Neural cell (in vitro differentiated cells): ENCODE results near the gene FCER2. TPM values are rescaled to one million over a fixed set of nuclear protein-coding genes. Genes with fewer than 3 reads are reported as not detected.
"Not testable (repeated sequence)": the region's sequence is repeated elsewhere in the genome, so short reads cannot be mapped to it uniquely, and the experiment has no call there.

Experiments used
- H2AFZ ChIP-seq: fragments of 200-600, 300-800 bp; sonication (generic), shearing (Covaris generic); 2 replicates; pipeline ENCODE4 v1.6.0; 2014; ENCODE audit warnings: low read depth, mild to moderate bottlenecking, antibody characterized with exemption, low read length, moderate library complexity
- H3F3A ChIP-seq: fragments of 200-600 bp; shearing (Covaris generic); 2 replicates; pipeline ENCODE4 v1.6.1; 2016; ENCODE audit warnings: mild to moderate bottlenecking, moderate library complexity, mixed read lengths, antibody characterized with exemption, low read length; ENCODE audit not compliant: insufficient read depth, poor library complexity, severe bottlenecking
- H3K27ac ChIP-seq: fragments of 200-600, 300-800 bp; sonication (generic), shearing (Covaris generic); 2 replicates; pipeline ENCODE4 v1.5.1; 2014; ENCODE audit warnings: mild to moderate bottlenecking, low read length, moderate library complexity
- H3K27me3 ChIP-seq: fragments of 300-800, 200-600 bp; sonication (generic), shearing (Covaris generic); 2 replicates; pipeline ENCODE4 v1.6.0; 2014; ENCODE audit warnings: mild to moderate bottlenecking, low read depth, low read length, moderate library complexity; ENCODE audit not compliant: insufficient read depth
- H3K36me3 ChIP-seq: fragments of 300-800, 200-600 bp; sonication (generic), shearing (Covaris generic); 2 replicates; pipeline ENCODE4 v1.5.1; 2014; ENCODE audit warnings: mild to moderate bottlenecking, antibody characterized with exemption, low read length, moderate library complexity; ENCODE audit not compliant: insufficient read depth
- H3K4me2 ChIP-seq: fragments of 300-800, 200-600 bp; sonication (generic), shearing (Covaris generic); 2 replicates; pipeline ENCODE4 v1.6.0; 2014; ENCODE audit warnings: mild to moderate bottlenecking, low read length
- H3K4me3 ChIP-seq: fragments of 300-800, 200-600 bp; sonication (generic), shearing (Covaris generic); 2 replicates; pipeline ENCODE4 v1.5.1; 2014; ENCODE audit warnings: mild to moderate bottlenecking, low read length, moderate library complexity
- H3K79me2 ChIP-seq: fragments of 200-600 bp; shearing (Covaris generic); replicated peaks from 2 replicates; pipeline ENCODE4 v1.6.0; 2014; ENCODE audit warnings: mild to moderate bottlenecking, low read length, moderate library complexity; ENCODE audit not compliant: insufficient read depth
- H3K9ac ChIP-seq: fragments of 300-800, 200-600 bp; sonication (generic), shearing (Covaris generic); 2 replicates; pipeline ENCODE4 v1.6.1; 2016; ENCODE audit warnings: mild to moderate bottlenecking, low read length, mixed read lengths
- H3K9me2 ChIP-seq: fragments of 200-600 bp; shearing (Covaris generic); 2 replicates; pipeline ENCODE4 v1.6.1; 2016; ENCODE audit warnings: mild to moderate bottlenecking, low read length, mixed read lengths; ENCODE audit not compliant: insufficient read depth
- H3K9me3 ChIP-seq: fragments of 200-600, 300-800 bp; sonication (generic), shearing (Covaris generic); 2 replicates; pipeline ENCODE4 v1.6.1; 2016; ENCODE audit warnings: mild to moderate bottlenecking, mixed run types, low read length, moderate library complexity, mixed read lengths
- H4K20me1 ChIP-seq: fragments of 200-600 bp; shearing (Covaris generic); 2 replicates; pipeline ENCODE4 v1.6.1; 2016; ENCODE audit warnings: mild to moderate bottlenecking, mixed run types; ENCODE audit not compliant: insufficient read depth
- CTCF ChIP-seq: fragments of 450-650 bp; IDR thresholded peaks from 2 replicates; pipeline ENCODE4 v1.5.1; 2014; ENCODE audit warnings: antibody characterized with exemption, mild to moderate bottlenecking, moderate library complexity; ENCODE audit not compliant: poor library complexity, severe bottlenecking
- EP300 ChIP-seq: fragments of 450-650 bp; conservative IDR thresholded peaks from 2 replicates; pipeline ENCODE4 v1.6.1; 2014; ENCODE audit warnings: antibody characterized with exemption, mild to moderate bottlenecking, moderate library complexity; ENCODE audit not compliant: poor library complexity, severe bottlenecking
- EZH2 ChIP-seq: fragments of 200-600, 300-800 bp; shearing (Covaris generic), sonication (generic); IDR thresholded peaks from 2 replicates; pipeline ENCODE4 v1.6.1; 2014; ENCODE audit warnings: antibody characterized with exemption, low read length, borderline replicate concordance, mild to moderate bottlenecking; ENCODE audit not compliant: insufficient read depth, poor library complexity, severe bottlenecking
- MXI1 ChIP-seq: fragments of 450-650 bp; conservative IDR thresholded peaks from 2 replicates; pipeline ENCODE4 v1.6.1; 2014; ENCODE audit warnings: antibody characterized with exemption, mild to moderate bottlenecking; ENCODE audit not compliant: poor library complexity, severe bottlenecking
- POLR2AphosphoS5 ChIP-seq: IDR thresholded peaks from 2 replicates; pipeline ENCODE4 v1.6.1; 2012
- RAD21 ChIP-seq: fragments of 450-650 bp; conservative IDR thresholded peaks from 2 replicates; pipeline ENCODE4 v1.6.1; 2014; ENCODE audit warnings: antibody characterized with exemption, mild to moderate bottlenecking, moderate library complexity
- REST ChIP-seq: IDR thresholded peaks from 2 replicates; pipeline ENCODE4 v1.6.1; 2012; ENCODE audit warnings: borderline replicate concordance
- SMC3 ChIP-seq: fragments of 450-650 bp; conservative IDR thresholded peaks from 2 replicates; pipeline ENCODE4 v1.6.1; 2014; ENCODE audit warnings: antibody characterized with exemption, mild to moderate bottlenecking, moderate library complexity; ENCODE audit not compliant: poor library complexity
- TAF1 ChIP-seq: IDR thresholded peaks from 2 replicates; pipeline ENCODE4 v1.6.1; 2012; ENCODE audit warnings: low read depth
- polyA plus RNA-seq: library from polyadenylated mRNA; depleted of rRNA; stranded (reverse); fragments of >200 nt; gene quantifications from 2 replicates; pipeline ENCODE4 v1.2.3, GENCODE V29; 2014

The FCER2 gene
- polyA plus RNA-seq, 1 donor from 2014 or later, result not detected

- Histone ChIP-seq H3K9ac (no peak overlapping the region), H2AFZ (no peak overlapping the region), H3K9me3 (no peaks in the 10 kb centered on the region), H3K9me2 (no peaks in the 10 kb centered on the region), H3K4me2 (no peak overlapping the region), H3K36me3 (no peaks in the 10 kb centered on the region), H3F3A (no peaks in the 10 kb centered on the region), H3K79me2 (no peaks in the 10 kb centered on the region), H3K27ac (no peak overlapping the region), H4K20me1 (no peaks in the 10 kb centered on the region), H3K27me3 (no peaks in the 10 kb centered on the region), H3K4me3 (no peak overlapping the region)
- no peak for TF ChIP-seq CTCF
- no peak for TF ChIP-seq REST
- no peak for TF ChIP-seq MXI1
- no peak for TF ChIP-seq RAD21
- TF ChIP-seq EZH2, result no peak
- no peak for TF ChIP-seq SMC3
- TF ChIP-seq POLR2AphosphoS5, result no peak
- no peak for TF ChIP-seq TAF1
- TF ChIP-seq EP300, result no peak
Observed at GRCh38 chr19:7645163-7645562, 56.8 kb downstream of the FCER2 start.

- H3K4me3 ChIP-seq, result no peak overlapping the region
- no peaks in the 10 kb centered on the region for H3K9me3 ChIP-seq
- no peaks in the 10 kb centered on the region for H4K20me1 ChIP-seq
- H3K79me2 ChIP-seq, result no peaks in the 10 kb centered on the region
- no peaks in the 10 kb centered on the region for H3K27me3 ChIP-seq
- TF ChIP-seq TAF1 (no peak), CTCF (no peak), SMC3 (no peak), POLR2AphosphoS5 (no peak), MXI1 (no peak), REST (no peak), EP300 (no peak), EZH2 (no peak), RAD21 (no peak)
- no peak overlapping the region for H3K4me2 ChIP-seq
- H3K9ac ChIP-seq, result no peak overlapping the region
- no peaks in the 10 kb centered on the region for H3K9me2 ChIP-seq
- no peak overlapping the region for H2AFZ ChIP-seq
- no peaks in the 10 kb centered on the region for H3K36me3 ChIP-seq
- H3K27ac ChIP-seq, result no peak overlapping the region
- no peaks in the 10 kb centered on the region for H3F3A ChIP-seq
Observed at GRCh38 chr19:7644550-7644877, 57.4 kb downstream of the FCER2 start.

GRCh38 chr19:7643629-7644549 lies 58.0 kb downstream of the FCER2 start:
- H4K20me1 ChIP-seq, H3K27me3 ChIP-seq, H3K9ac ChIP-seq, H2AFZ ChIP-seq, H3K36me3 ChIP-seq, H3K4me2 ChIP-seq, H3F3A ChIP-seq, H3K27ac ChIP-seq, H3K4me3 ChIP-seq, H3K79me2 ChIP-seq, H3K9me3 ChIP-seq, H3K9me2 ChIP-seq: not testable (repeated sequence)
